Cardiac muscle cell (in vitro differentiated cells and primary cell): ENCODE results near the gene MGAT5. TPM values are rescaled to one million over a fixed set of nuclear protein-coding genes. Genes with fewer than 3 reads are reported as not detected.

Experiments used
- DNase-seq, 2 donors: peaks; one replicate each; pipeline versions ENCODE4 v3.0.0 to v3.0.0-alpha.2; 2010 to 2017; ENCODE audit warnings: low read depth in 1 of 2, low spot score in 1 of 2
- H3K27ac ChIP-seq: fragments of 200-600 bp; sonication (generic); 2 replicates; pipeline ENCODE4 v1.5.1; 2016
- H3K27me3 ChIP-seq: fragments of 200-600 bp; sonication (generic); 2 replicates; pipeline ENCODE4 v1.6.0; 2016; ENCODE audit warnings: control low read depth
- H3K36me3 ChIP-seq: fragments of 200-600 bp; sonication (generic); 2 replicates; pipeline ENCODE4 v1.5.1; 2016; ENCODE audit warnings: control low read depth
- H3K4me1 ChIP-seq: fragments of 200-600 bp; sonication (generic); 2 replicates; pipeline ENCODE4 v1.8.1; 2017; ENCODE audit warnings: low read depth, mild to moderate bottlenecking, mixed run types
- H3K4me3 ChIP-seq: fragments of 200-600 bp; sonication (generic); 2 replicates; pipeline ENCODE4 v1.5.1; 2016; ENCODE audit warnings: mild to moderate bottlenecking
- H3K9me3 ChIP-seq: fragments of 200-600 bp; sonication (generic); 2 replicates; pipeline ENCODE4 v1.5.1; 2017; ENCODE audit warnings: low read depth, mild to moderate bottlenecking, control low read depth
- CTCF ChIP-seq: IDR thresholded peaks from 2 replicates; pipeline ENCODE4 v1.5.1; 2012; ENCODE audit warnings: low read depth, mild to moderate bottlenecking, low read length
- polyA plus RNA-seq: library from polyadenylated mRNA; unstranded; fragments of >200 nt; fragmentation: Nextera tagmentation; extraction: Ambion mirVana; gene quantifications from 2 replicates; pipeline ENCODE4 v1.2.1, GENCODE V29; 2016
- total RNA-seq: library from RNA; depleted of rRNA; stranded (reverse); fragments of >200 nt; gene quantifications from 2 replicates; pipeline ENCODE4 v1.2.3, GENCODE V29; 2016

MGAT5 gene
- total and polyA plus RNA-seq, 2 experiments from 2014 or later, result 12.5 to 66.8 TPM

- TF ChIP-seq CTCF, result no peak
- no peaks in the 10 kb centered on the region for H3K36me3 ChIP-seq
- H3K27me3 ChIP-seq, result no peaks in the 10 kb centered on the region
- H3K4me1 ChIP-seq, result peaks cover 6% of the 10 kb centered on the region
- H3K4me3 ChIP-seq, result no peak overlapping the region
- H3K9me3 ChIP-seq, result no peaks in the 10 kb centered on the region
- no peak overlapping the region for H3K27ac ChIP-seq
- DNase-seq, result no peak
Measured at GRCh38 chr2:134304394-134305108, 50.7 kb downstream of the MGAT5 start.

GRCh38 chr2:134305109-134305491 is 51.2 kb downstream of the MGAT5 start:
- Histone ChIP-seq H3K36me3 (no peaks in the 10 kb centered on the region), H3K4me1 (peaks cover 6% of the 10 kb centered on the region), H3K4me3 (no peak overlapping the region), H3K27ac (peak overlapping the region; percentile 56), H3K27me3 (no peaks in the 10 kb centered on the region), H3K9me3 (no peaks in the 10 kb centered on the region)
- no peak for DNase-seq
- TF ChIP-seq CTCF, result no peak

GRCh38 chr2:134306521-134306920 is 52.6 kb downstream of the MGAT5 start:
- TF ChIP-seq CTCF, result no peak
- H3K9me3 ChIP-seq, result no peaks in the 10 kb centered on the region
- no peak for DNase-seq
- no peaks in the 10 kb centered on the region for H3K27me3 ChIP-seq
- no peaks in the 10 kb centered on the region for H3K36me3 ChIP-seq
- no peak overlapping the region for H3K27ac ChIP-seq
- H3K4me3 ChIP-seq, result no peak overlapping the region
- peaks cover 12% of the 10 kb centered on the region for H3K4me1 ChIP-seq

DNA sequence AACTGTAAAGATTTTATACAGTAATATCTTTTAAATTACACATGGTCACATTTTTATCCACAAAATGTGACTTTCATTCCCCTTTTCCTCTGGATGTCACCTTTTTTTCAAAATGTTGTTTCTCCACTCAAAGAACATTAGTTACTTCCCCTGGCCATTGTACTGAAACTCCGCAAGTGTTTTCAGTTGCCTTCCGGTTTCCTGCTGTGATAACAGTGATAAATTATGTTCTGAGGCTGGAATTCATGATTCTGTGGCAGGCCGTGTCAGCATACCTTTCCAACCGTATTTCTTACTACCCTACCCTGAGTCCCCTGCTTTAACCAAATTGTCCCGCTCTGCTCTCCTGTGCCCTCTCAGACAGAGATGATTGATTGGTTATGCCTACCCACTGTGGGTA is 53.5 kb downstream of the MGAT5 start:
- Histone ChIP-seq H3K27me3 (no peaks in the 10 kb centered on the region), H3K9me3 (no peaks in the 10 kb centered on the region), H3K4me3 (no peak overlapping the region), H3K36me3 (no peaks in the 10 kb centered on the region), H3K4me1 (peaks cover 12% of the 10 kb centered on the region), H3K27ac (no peak overlapping the region)
- DNase-seq, result no peak
- TF ChIP-seq CTCF, result no peak

DNA sequence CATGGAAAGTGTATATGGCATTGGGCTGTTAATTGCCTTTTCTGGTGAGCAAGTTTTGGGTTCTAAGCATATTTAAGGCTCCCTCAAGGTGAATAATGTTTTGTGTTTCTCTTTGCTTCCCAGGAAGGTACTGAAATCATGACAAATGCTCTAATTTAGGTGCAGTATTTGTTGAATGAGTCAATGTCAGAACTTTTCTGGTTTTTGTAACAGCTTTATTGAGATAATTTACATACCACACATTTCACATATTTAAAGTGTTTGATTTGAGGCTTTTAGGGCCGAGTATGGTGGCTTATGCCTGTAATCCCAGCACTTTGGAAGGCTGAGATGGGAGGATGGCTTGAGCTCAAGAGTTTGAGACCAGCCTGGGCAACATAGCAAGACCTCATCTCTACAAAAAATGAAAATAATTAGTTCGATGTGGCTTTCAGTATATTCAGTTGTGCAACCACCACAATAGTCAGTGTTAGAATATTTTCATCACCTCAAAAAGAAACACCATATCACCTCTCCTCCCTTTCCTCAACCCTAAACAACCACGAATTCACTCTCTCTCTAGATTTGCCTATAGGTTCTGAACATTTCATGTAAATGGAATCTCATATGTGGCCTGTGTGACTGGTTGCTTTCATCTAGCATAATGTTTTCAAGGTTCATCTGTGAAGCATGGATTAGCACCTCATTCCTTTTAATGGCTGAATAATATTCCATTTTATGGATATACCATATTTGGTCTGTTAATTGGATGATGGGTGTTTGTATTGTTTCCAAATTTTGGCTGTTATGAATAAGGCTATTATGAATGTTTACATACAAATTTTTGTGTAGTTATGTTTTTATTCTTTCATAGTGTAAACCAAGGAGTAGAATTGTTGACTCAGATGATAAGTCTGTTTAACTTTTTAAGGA is 54.9 kb downstream of the MGAT5 start:
- Histone ChIP-seq H3K36me3 (no peaks in the 10 kb centered on the region), H3K9me3 (no peaks in the 10 kb centered on the region), H3K27ac (no peak overlapping the region), H3K27me3 (no peaks in the 10 kb centered on the region), H3K4me1 (peaks cover 12% of the 10 kb centered on the region), H3K4me3 (no peak overlapping the region)
- no peak for TF ChIP-seq CTCF
- DNase-seq, result no peak
